HG03039 (cell line): ENCODE measurements around the gene MVB12B.

Experiments
- ATAC-seq: cut with Tn5 transposase; IDR thresholded peaks from one replicate; pipeline ENCODE4 v1.9.1; 2021; ENCODE audit warnings: mild to moderate bottlenecking, moderate library complexity; ENCODE audit not compliant: unreplicated experiment

MVB12B gene

GRCh38 chr9:126401581-126401980, 75.0 kb downstream of the MVB12B start:
- no peak for ATAC-seq

- ATAC-seq, result no peak
These were observed 76.8 kb downstream of the MVB12B start for GRCh38 chr9:126403397-126403796.

GRCh38 chr9:126404459-126404858, 77.8 kb downstream of the MVB12B start:
- ATAC-seq, result no peak

- no peak for ATAC-seq
These were observed 79.5 kb downstream of the MVB12B start for GRCh38 chr9:126406075-126406667.

- no peak for ATAC-seq
These were observed 80.7 kb downstream of the MVB12B start for GRCh38 chr9:126407114-126407870.

- no peak for ATAC-seq
These were observed 81.4 kb downstream of the MVB12B start for GRCh38 chr9:126408004-126408403.

- ATAC-seq, result no peak
These were observed 83.6 kb downstream of the MVB12B start for GRCh38 chr9:126410229-126410628.

GRCh38 chr9:126411225-126411947, 84.8 kb downstream of the MVB12B start:
- ATAC-seq, result no peak

GRCh38 chr9:126411948-126412284, 85.3 kb downstream of the MVB12B start:
- ATAC-seq, result no peak

GRCh38 chr9:126412905-126413304, 86.3 kb downstream of the MVB12B start:
- ATAC-seq, result no peak

GRCh38 chr9:126413391-126414068, 86.9 kb downstream of the MVB12B start:
- ATAC-seq, result no peak

- no peak for ATAC-seq
These were observed 89.2 kb downstream of the MVB12B start for GRCh38 chr9:126415741-126416370.

GRCh38 chr9:126417043-126417442, 90.4 kb downstream of the MVB12B start:
- ATAC-seq, result no peak

GRCh38 chr9:126417684-126418083, 91.1 kb downstream of the MVB12B start:
- ATAC-seq, result no peak

- ATAC-seq, result no peak
These were observed 92.0 kb downstream of the MVB12B start for GRCh38 chr9:126418608-126419007.

GRCh38 chr9:126419475-126419874, 92.8 kb downstream of the MVB12B start:
- no peak for ATAC-seq

- ATAC-seq, result no peak
These were observed 93.5 kb downstream of the MVB12B start for GRCh38 chr9:126420135-126420534.

GRCh38 chr9:126420643-126421564, 94.3 kb downstream of the MVB12B start:
- no peak for ATAC-seq

GRCh38 chr9:126421567-126422428, 95.2 kb downstream of the MVB12B start:
- ATAC-seq, result no peak
